GM18867 (cell line): ENCODE measurements around the gene SGMS1.
"Not testable (repeated sequence)": the region's sequence is repeated elsewhere in the genome, so short reads cannot be mapped to it uniquely, and the experiment has no call there.

Experiments used
- ATAC-seq: cut with Tn5 transposase; IDR thresholded peaks from one replicate; pipeline ENCODE4 v1.9.1; 2021; ENCODE audit warnings: mild to moderate bottlenecking, moderate library complexity; ENCODE audit not compliant: unreplicated experiment

Gene SGMS1

GRCh38 chr10:50540069-50540825 lies 83.5 kb downstream of the SGMS1 start:
- peak; percentile 56 for ATAC-seq

GRCh38 chr10:50538555-50539398 lies 85.0 kb downstream of the SGMS1 start:
- peak; percentile 36 for ATAC-seq

- ATAC-seq: no peak
These were observed 87.0 kb downstream of the SGMS1 start for GRCh38 chr10:50536617-50537240.

- ATAC-seq: not testable (repeated sequence)
These were observed 88.9 kb downstream of the SGMS1 start for GRCh38 chr10:50534748-50535376.

GRCh38 chr10:50533296-50533695 lies 90.5 kb downstream of the SGMS1 start:
- no peak for ATAC-seq

GRCh38 chr10:50531388-50532077 lies 92.2 kb downstream of the SGMS1 start:
- ATAC-seq: no peak

- no peak for ATAC-seq
These were observed 94.1 kb downstream of the SGMS1 start for GRCh38 chr10:50529660-50530059.

- no peak for ATAC-seq
These were observed 95.5 kb downstream of the SGMS1 start for GRCh38 chr10:50528206-50528605.

- no peak for ATAC-seq
These were observed 96.2 kb downstream of the SGMS1 start for GRCh38 chr10:50527442-50528043.

- no peak for ATAC-seq
These were observed 97.6 kb downstream of the SGMS1 start for GRCh38 chr10:50526185-50526584.

GRCh38 chr10:50523357-50523756 lies 100.4 kb downstream of the SGMS1 start:
- no peak for ATAC-seq

- ATAC-seq: no peak
These were observed 100.8 kb downstream of the SGMS1 start for GRCh38 chr10:50522908-50523307.

- ATAC-seq: no peak
These were observed 103.6 kb downstream of the SGMS1 start for GRCh38 chr10:50520115-50520514.

- no peak for ATAC-seq
These were observed 106.1 kb downstream of the SGMS1 start for GRCh38 chr10:50517626-50518025.

GRCh38 chr10:50516171-50516570 lies 107.6 kb downstream of the SGMS1 start:
- no peak for ATAC-seq

GRCh38 chr10:50515420-50515819 lies 108.3 kb downstream of the SGMS1 start:
- no peak for ATAC-seq

GRCh38 chr10:50514995-50515394 lies 108.8 kb downstream of the SGMS1 start:
- ATAC-seq: no peak

- ATAC-seq: no peak
These were observed 109.8 kb downstream of the SGMS1 start for GRCh38 chr10:50513956-50514355.

- ATAC-seq: peak; percentile 48
These were observed 110.9 kb downstream of the SGMS1 start for GRCh38 chr10:50512743-50513416.

- no peak for ATAC-seq
These were observed 111.6 kb downstream of the SGMS1 start for GRCh38 chr10:50512214-50512595.
